Liver (tissue), 9 donors: ENCODE results near the gene ENC1. TPM values are rescaled to one million over a fixed set of nuclear protein-coding genes. Genes with fewer than 3 reads are reported as not detected.
"Not testable (repeated sequence)": the region's sequence is repeated elsewhere in the genome, so short reads cannot be mapped to it uniquely, and the experiment has no call there.

ENCODE experiments used
- DNase-seq: peaks from one replicate; pipeline ENCODE4 v3.0.0-alpha.2; 2017; ENCODE audit warnings: low spot score
- H3K27ac ChIP-seq, 2 donors: one replicate each; pipeline ENCODE4 v1.7.0; 2013; ENCODE audit warnings: inconsistent platforms in 2 of 2, low read length in 2 of 2, control low read depth in 1 of 2, low read depth in 1 of 2, mild to moderate bottlenecking in 1 of 2
- H3K27me3 ChIP-seq, 4 donors: one replicate each; pipeline versions ENCODE4 v1.6.1 to v1.7.0; 2013; ENCODE audit warnings: low read length in 3 of 4, inconsistent platforms in 1 of 4, mild to moderate bottlenecking in 1 of 4, moderate library complexity in 1 of 4; ENCODE audit not compliant: control insufficient read depth in 4 of 4, insufficient read depth in 4 of 4
- H3K36me3 ChIP-seq, 4 donors: one replicate each; pipeline versions ENCODE4 v1.6.1 to v1.7.0; 2013; ENCODE audit warnings: low read length in 3 of 4, mild to moderate bottlenecking in 3 of 4, low read depth in 1 of 4, moderate library complexity in 1 of 4; ENCODE audit not compliant: control insufficient read depth in 4 of 4, insufficient read depth in 3 of 4
- H3K4me1 ChIP-seq, 4 donors: one replicate each; pipeline versions ENCODE4 v1.6.1 to v1.7.0; 2013; ENCODE audit warnings: low read length in 3 of 4, mild to moderate bottlenecking in 3 of 4, moderate library complexity in 1 of 4; ENCODE audit not compliant: control insufficient read depth in 4 of 4, insufficient read depth in 4 of 4
- H3K4me3 ChIP-seq, 3 donors: one replicate each; pipeline versions ENCODE4 v1.6.1 to v1.7.0; 2013; ENCODE audit warnings: low read length in 3 of 3, control low read depth in 1 of 3, low read depth in 1 of 3, mild to moderate bottlenecking in 1 of 3
- H3K9ac ChIP-seq, 2 donors: one replicate each; pipeline ENCODE4 v1.7.0; 2013; ENCODE audit warnings: low read length in 2 of 2, mild to moderate bottlenecking in 2 of 2, moderate library complexity in 2 of 2, control low read depth in 1 of 2, low read depth in 1 of 2
- H3K9me3 ChIP-seq, 4 donors: one replicate each; pipeline versions ENCODE4 v1.6.1 to v1.7.0; 2013; ENCODE audit warnings: low read length in 3 of 4; ENCODE audit not compliant: control insufficient read depth in 4 of 4
- GABPA ChIP-seq, 2 donors: IDR thresholded peaks in 1 of 2; conservative IDR thresholded peaks in 1 of 2; 2 replicates each; pipeline ENCODE4 v1.6.1; 2016; ENCODE audit warnings: antibody characterized with exemption in 2 of 2, mild to moderate bottlenecking in 1 of 2, moderate library complexity in 1 of 2
- JUND ChIP-seq, 2 donors: IDR thresholded peaks; 2 replicates each; pipeline ENCODE4 v1.6.1; 2016; ENCODE audit warnings: antibody characterized with exemption in 2 of 2
- YY1 ChIP-seq: IDR thresholded peaks from 2 replicates; pipeline ENCODE4 v1.6.1; 2016; ENCODE audit warnings: antibody characterized with exemption, mild to moderate bottlenecking
- WGBS: extraction: QIAGEN DNeasy Blood & Tissue Kit; methylation state at CpG from one replicate; pipeline ENCODE4 v1.1.7; 2013; 5-methylcytosine and 5-hydroxymethylcytosine counted together
- polyA plus RNA-seq, 2 donors: library from polyadenylated mRNA; stranded (reverse) in 1 of 2; unstranded in 1 of 2; fragments of 200-250 nt in 1 of 2; fragments of >200 nt in 1 of 2; fragmentation: Nextera tagmentation in 1 of 2; extraction: Ambion mirVana in 1 of 2; gene quantifications; one replicate each; pipeline versions ENCODE4 v1.2.1 to v1.2.3, GENCODE V29; 2013 to 2015
- total RNA-seq, 2 donors: library from RNA; depleted of rRNA; stranded (reverse); fragments of >200 nt; gene quantifications; one replicate each; pipeline ENCODE4 v1.2.3, GENCODE V29; 2014
- TF ChIP-seq, protein P1 (sequence below): IDR thresholded peaks from 2 replicates; pipeline ENCODE4 v1.6.1; 2016; ENCODE audit warnings: antibody characterized with exemption
- TF ChIP-seq, protein P2 (sequence below): IDR thresholded peaks from 2 replicates; pipeline ENCODE4 v1.6.1; 2016; ENCODE audit warnings: antibody characterized with exemption
- donor health status: healthy.
- donor health status: healthy.
- donor health status: healthy.
- donor health status: healthy.
- donor health status: healthy.

The ENC1 gene
- total and polyA plus RNA-seq, 4 donors = 5.7 to 34.4 (median 13.8) TPM

DNA sequence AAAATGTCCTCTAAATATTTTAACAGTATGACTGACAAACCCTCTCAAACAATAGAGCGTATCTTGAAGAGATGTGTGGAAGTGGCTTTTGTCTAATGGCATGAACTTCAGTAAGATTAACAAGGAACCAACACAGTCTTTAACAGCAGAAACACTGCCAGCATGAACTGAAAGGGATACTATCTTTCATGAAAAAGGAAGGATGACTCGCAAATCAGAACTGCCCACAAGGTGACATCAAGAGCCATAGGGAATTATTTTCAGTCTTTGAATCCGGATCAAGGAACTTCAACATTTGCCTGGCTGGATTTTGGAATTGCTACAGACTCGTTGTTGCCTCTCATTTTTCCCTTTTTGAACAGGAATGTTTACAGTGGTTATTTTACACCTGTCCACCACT is 39.4 kb upstream of the ENC1 start:
- Histone ChIP-seq H3K9ac (no peak overlapping the region), H3K9me3 (no peaks in the 10 kb centered on the region), H3K27ac (no peak overlapping the region), H3K36me3 (no peaks in the 10 kb centered on the region), H3K27me3 (no peaks in the 10 kb centered on the region), H3K4me3 (no peak overlapping the region), H3K4me1 (no peaks in the 10 kb centered on the region)
- 76% methylated on average over 4 of the region's 4 CpGs for WGBS
- DNase-seq = no peak
- TF ChIP-seq JUND (IDR thresholded peaks at IDR 0.05) = no peak
- TF ChIP-seq GABPA (IDR thresholded peaks at IDR 0.05 in 1 of 2, conservative IDR thresholded peaks at IDR 0.05 in 1 of 2) = no peak
- TF ChIP-seq, protein P1, sequence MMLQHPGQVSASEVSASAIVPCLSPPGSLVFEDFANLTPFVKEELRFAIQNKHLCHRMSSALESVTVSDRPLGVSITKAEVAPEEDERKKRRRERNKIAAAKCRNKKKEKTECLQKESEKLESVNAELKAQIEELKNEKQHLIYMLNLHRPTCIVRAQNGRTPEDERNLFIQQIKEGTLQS = no peak
- no peak for TF ChIP-seq YY1
- TF ChIP-seq, protein P2, sequence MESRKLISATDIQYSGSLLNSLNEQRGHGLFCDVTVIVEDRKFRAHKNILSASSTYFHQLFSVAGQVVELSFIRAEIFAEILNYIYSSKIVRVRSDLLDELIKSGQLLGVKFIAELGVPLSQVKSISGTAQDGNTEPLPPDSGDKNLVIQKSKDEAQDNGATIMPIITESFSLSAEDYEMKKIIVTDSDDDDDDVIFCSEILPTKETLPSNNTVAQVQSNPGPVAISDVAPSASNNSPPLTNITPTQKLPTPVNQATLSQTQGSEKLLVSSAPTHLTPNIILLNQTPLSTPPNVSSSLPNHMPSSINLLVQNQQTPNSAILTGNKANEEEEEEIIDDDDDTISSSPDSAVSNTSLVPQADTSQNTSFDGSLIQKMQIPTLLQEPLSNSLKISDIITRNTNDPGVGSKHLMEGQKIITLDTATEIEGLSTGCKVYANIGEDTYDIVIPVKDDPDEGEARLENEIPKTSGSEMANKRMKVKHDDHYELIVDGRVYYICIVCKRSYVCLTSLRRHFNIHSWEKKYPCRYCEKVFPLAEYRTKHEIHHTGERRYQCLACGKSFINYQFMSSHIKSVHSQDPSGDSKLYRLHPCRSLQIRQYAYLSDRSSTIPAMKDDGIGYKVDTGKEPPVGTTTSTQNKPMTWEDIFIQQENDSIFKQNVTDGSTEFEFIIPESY = no peak

- DNase-seq, H3K9ac ChIP-seq, H3K36me3 ChIP-seq, H3K27me3 ChIP-seq, H3K9me3 ChIP-seq, H3K27ac ChIP-seq, H3K4me3 ChIP-seq, H3K4me1 ChIP-seq: not testable (repeated sequence)
- WGBS = 90% methylated on average over 3 of the region's 3 CpGs
These were observed 38.8 kb upstream of the ENC1 start for GRCh38 chr5:74679300-74679699.

DNA sequence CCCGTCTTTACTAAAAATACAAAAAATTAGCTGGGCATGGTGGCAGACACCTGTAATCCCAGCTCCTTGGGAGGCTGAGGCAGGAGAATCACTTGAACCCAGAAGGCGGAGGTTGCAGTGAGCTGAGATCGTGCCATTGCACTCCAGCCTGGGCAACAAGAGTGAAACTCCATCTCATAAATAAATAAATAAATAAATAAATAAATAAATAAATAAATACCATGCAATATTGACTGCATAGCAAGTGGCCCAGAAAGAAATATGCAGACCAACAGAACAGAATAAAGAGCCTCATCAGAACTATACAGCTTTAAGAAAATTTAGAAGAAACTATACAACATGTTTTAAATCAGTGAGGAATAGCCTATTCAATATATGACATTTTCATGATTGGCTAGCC is 37.6 kb upstream of the ENC1 start:
- H3K9me3 ChIP-seq, H3K36me3 ChIP-seq, H3K27me3 ChIP-seq, H3K27ac ChIP-seq, H3K4me1 ChIP-seq, DNase-seq, H3K4me3 ChIP-seq, H3K9ac ChIP-seq: not testable (repeated sequence)
- WGBS = 98% methylated on average over 3 of the region's 3 CpGs

DNA sequence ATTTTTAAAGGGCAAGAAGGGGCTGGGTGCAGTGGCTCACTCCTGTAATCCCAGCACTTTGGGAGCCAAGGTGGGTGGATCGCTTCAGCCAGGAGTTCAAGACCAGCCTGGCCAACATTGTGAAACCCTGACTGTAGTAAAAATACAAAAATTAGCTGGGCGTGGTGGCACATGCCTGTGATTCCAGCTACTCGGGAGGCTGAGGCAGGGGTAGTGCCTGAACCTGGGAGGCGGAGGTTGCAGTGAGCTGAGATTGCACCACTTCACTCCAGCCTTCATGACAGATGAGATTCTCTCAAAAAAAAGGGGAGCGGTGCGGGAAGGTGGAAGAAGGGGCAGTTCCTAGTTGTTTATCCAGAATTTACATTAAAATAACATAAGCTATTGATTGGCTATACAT is 35.9 kb upstream of the ENC1 start:
- not testable (repeated sequence) for H3K27me3 ChIP-seq, H3K4me3 ChIP-seq, DNase-seq, H3K4me1 ChIP-seq, H3K9ac ChIP-seq, H3K36me3 ChIP-seq, H3K9me3 ChIP-seq, H3K27ac ChIP-seq
- 97% methylated on average over 6 of the region's 6 CpGs for WGBS
